ENCODE data around the gene BCL7A.

- TF ChIP-seq CTCF (IDR thresholded peaks at IDR 0.05) = no peak
- no peak for TF ChIP-seq POLR2A (IDR thresholded peaks at IDR 0.05)
Observed at GRCh38 chr12:122107261-122107660, 85.6 kb downstream of the BCL7A start.

All from heart left ventricle (tissue), 13 donors.